Activated CD8-positive, alpha-beta memory T cell treated with anti-CD3 and anti-CD28 coated beads, Interleukin-2, amount 10 ng/mL, durations not matched to agents 7 days and 5 days (primary cell): ENCODE results near the gene G2E3. TPM values are rescaled to one million over a fixed set of nuclear protein-coding genes. Genes with fewer than 3 reads are reported as not detected.
A peak's percentile ranks its signal among the peaks of the same experiment; 100 is the strongest.
"Not testable (repeated sequence)": the region's sequence is repeated elsewhere in the genome, so short reads cannot be mapped to it uniquely, and the experiment has no call there.

Experiments used
- ATAC-seq: fragments of 150-1000 bp; cut with Tn5 transposase; one replicate; pipeline ENCODE4 v1.10.0; 2021; ENCODE audit warnings: moderate library complexity
- CTCF ChIA-PET: fragments of 350-600 bp; sonication (Branson Sonifier 250); formaldehyde crosslinking; loops from one replicate; lab custom pipeline; 2021; ENCODE audit warnings: antibody characterized with exemption; lab: Charles Lee
- DNase-seq: peaks from one replicate; pipeline ENCODE4 v3.0.0-alpha.2; 2020
- H3K27ac Mint-ChIP-seq: one replicate; pipeline ENCODE4 v1.8.0; 2021; ENCODE audit warnings: mild to moderate bottlenecking, mixed read lengths
- H3K27me3 Mint-ChIP-seq: one replicate; pipeline ENCODE4 v1.8.0; 2021; ENCODE audit warnings: mixed read lengths
- H3K36me3 Mint-ChIP-seq: one replicate; pipeline ENCODE4 v1.8.0; 2021; ENCODE audit warnings: mild to moderate bottlenecking, mixed read lengths
- H3K4me1 Mint-ChIP-seq: one replicate; pipeline ENCODE4 v1.8.0; 2021; ENCODE audit warnings: mixed read lengths
- H3K4me3 Mint-ChIP-seq: one replicate; pipeline ENCODE4 v1.8.0; 2021; ENCODE audit warnings: mild to moderate bottlenecking, moderate library complexity, mixed read lengths
- H3K9me3 Mint-ChIP-seq: one replicate; pipeline ENCODE4 v1.8.0; 2022; ENCODE audit warnings: low read depth, mixed read lengths
- total RNA-seq, 2 experiments: library from RNA; stranded (reverse); gene quantifications; one replicate each; pipeline ENCODE4 v1.2.3, GENCODE V29; 2021

Gene G2E3
- total RNA-seq, 2 experiments from 2014 or later: 36.2 to 37.7 TPM

DNA sequence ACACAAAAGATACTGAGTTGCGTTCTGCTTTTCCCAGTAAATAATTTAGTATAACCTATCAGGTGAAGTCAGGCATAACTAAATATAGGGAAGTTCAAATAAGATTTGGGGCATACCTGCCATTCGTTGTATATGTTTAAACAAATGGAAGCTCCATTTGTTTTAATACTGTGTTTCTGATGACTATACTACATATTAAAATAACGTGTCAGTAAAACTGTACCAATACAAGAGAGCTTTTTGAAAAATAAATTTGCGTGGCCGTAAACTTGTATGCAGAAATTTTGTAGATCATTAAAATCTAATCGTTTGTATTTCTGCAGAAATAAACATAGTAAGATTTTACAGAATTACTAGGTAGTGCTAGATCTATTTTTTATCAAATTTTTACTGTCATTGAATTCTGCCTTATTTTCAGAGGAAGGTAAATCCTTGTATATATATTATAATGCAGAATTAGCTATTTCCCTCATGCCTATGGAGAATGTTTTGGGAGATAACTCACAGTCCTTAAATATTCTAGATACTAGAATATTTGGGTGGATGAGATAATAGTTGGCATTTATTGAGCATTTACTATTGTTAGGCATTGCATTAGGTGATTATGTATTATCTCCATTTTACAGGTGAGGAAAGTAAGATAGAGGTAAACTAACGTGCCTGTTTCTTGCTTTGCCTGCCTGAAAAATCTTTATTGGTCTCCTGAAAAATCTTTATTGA, 64.6 kb downstream of the G2E3 start:
- CTCF ChIA-PET: interaction anchor here (1.4 kb wide), 1 partner anchor 584 kb away, joined by 3 read pairs; the partner anchor contains the start of gene HECTD1
- peaks cover 39% of the 10 kb centered on the region for H3K4me1 Mint-ChIP-seq
- ATAC-seq (no peak), DNase-seq (no peak)
- no peaks in the 10 kb centered on the region for H3K9me3 Mint-ChIP-seq
- peak overlapping the region; percentile 83 for H3K4me3 Mint-ChIP-seq
- no peak overlapping the region for H3K27ac Mint-ChIP-seq
- H3K36me3 Mint-ChIP-seq: peaks cover 21% of the 10 kb centered on the region
- H3K27me3 Mint-ChIP-seq: no peaks in the 10 kb centered on the region

DNA sequence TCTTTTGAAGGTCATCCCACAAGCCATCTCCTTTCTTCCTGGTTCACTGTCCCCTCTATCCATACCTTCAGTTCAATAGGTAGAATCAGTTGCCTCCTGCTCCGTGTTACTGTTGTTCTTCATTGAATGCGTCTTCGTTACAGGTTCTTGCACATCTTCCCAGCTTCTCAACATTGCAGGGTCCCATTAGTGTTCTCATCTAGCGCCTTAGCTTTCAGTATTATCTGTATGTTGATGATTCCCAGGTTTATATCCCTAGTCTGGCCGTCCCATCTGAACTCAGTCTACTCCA, 65.1 kb downstream of the G2E3 start:
- H3K27ac Mint-ChIP-seq: no peak overlapping the region
- H3K9me3 Mint-ChIP-seq: no peaks in the 10 kb centered on the region
- ATAC-seq: no peak
- no peak for DNase-seq
- peak overlapping the region; percentile 19 for H3K4me3 Mint-ChIP-seq
- CTCF ChIA-PET: no interaction called here
- H3K27me3 Mint-ChIP-seq: no peaks in the 10 kb centered on the region
- peaks cover 22% of the 10 kb centered on the region for H3K36me3 Mint-ChIP-seq
- peaks cover 39% of the 10 kb centered on the region for H3K4me1 Mint-ChIP-seq

DNA sequence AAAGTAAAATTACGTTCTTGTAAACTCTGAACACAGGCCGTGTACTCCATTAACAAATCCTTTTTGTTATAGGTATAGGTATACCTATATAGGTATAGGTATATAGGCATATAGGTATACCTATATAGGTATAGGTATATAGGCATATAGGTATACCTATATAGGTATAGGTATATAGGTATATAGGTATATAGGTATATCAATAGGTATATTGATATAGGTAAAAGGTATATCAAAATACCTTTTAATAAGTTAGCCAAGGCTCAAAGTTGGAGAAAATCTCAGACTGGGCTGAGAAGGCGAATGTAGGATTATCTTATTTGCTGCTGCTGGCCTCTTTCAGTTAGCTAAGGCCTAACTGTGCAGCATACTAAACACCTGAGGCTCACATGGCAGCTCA, 66.6 kb downstream of the G2E3 start:
- peaks cover 22% of the 10 kb centered on the region for H3K36me3 Mint-ChIP-seq
- DNase-seq (no peak), ATAC-seq (no peak)
- no peaks in the 10 kb centered on the region for H3K9me3 Mint-ChIP-seq
- no peaks in the 10 kb centered on the region for H3K27me3 Mint-ChIP-seq
- peaks cover 33% of the 10 kb centered on the region for H3K4me1 Mint-ChIP-seq
- no peak overlapping the region for H3K4me3 Mint-ChIP-seq
- CTCF ChIA-PET: no interaction called here
- H3K27ac Mint-ChIP-seq: no peak overlapping the region

DNA sequence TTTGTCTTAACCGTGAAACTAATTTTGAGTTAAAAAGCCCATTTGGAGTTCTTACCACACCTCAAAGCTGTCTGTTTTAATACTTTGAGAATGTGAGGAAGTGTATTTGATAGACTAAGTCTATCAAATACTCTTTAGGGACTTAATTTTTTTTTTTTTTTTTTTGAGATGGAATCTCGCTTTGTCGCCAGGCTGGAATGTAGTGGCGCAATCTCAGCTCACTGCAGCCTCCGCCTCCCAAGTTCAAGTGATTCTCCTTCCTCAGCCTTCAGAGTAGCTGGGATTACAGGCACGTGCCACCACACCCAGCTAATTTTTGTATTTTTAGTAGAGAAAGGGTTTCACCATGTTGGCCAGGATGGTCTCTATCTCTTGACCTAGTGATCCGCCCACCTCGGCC, 70.5 kb downstream of the G2E3 start:
- CTCF ChIA-PET, H3K27ac Mint-ChIP-seq, H3K27me3 Mint-ChIP-seq, H3K9me3 Mint-ChIP-seq, H3K4me3 Mint-ChIP-seq, ATAC-seq, DNase-seq: not testable (repeated sequence)
- peaks cover 16% of the 10 kb centered on the region for H3K4me1 Mint-ChIP-seq
- H3K36me3 Mint-ChIP-seq: peaks cover 27% of the 10 kb centered on the region

DNA sequence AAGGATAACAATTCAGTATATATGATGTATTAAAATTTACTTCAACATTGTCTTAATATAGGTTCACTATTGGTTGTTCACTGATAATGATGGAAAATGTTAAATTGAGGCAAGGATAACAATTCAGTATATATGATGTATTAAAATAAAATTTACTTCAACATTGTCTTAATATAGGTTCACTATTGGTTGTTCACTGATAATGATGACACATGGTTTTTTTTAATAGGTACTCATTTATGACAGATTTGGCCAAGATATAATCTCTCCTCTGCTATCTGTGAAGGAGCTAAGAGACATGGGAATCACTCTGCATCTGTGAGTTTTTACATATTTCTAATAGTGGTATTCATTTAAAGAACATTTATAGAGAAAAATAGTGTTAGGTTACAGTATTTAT, 71.3 kb downstream of the G2E3 start:
- Mint-ChIP-seq H3K27ac (no peak overlapping the region), H3K4me1 (peaks cover 9% of the 10 kb centered on the region), H3K36me3 (peaks cover 26% of the 10 kb centered on the region), H3K27me3 (no peaks in the 10 kb centered on the region), H3K9me3 (no peaks in the 10 kb centered on the region), H3K4me3 (no peak overlapping the region)
- ATAC-seq: no peak
- no peak for DNase-seq
- CTCF ChIA-PET: no interaction called here

DNA sequence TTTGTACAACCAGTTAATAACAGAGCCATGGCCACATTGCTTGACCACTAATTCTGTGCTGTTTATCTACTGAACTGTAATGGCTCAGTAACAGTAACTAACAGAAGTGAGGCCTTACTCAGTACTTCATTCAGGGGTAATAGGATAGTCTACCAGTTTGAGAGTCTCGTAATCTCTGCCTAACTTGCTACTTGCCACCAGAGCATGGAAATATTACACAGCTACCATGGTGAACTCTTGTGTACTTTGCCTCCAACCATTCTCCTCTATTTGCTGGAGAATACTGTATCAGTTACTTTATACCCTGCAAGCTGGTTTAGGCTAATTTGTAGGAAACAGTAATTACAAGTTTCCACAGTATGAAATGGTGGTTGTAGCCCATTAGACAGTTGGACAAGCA, 73.8 kb downstream of the G2E3 start:
- H3K4me3 Mint-ChIP-seq: no peak overlapping the region
- peaks cover 2% of the 10 kb centered on the region for H3K4me1 Mint-ChIP-seq
- no peaks in the 10 kb centered on the region for H3K9me3 Mint-ChIP-seq
- CTCF ChIA-PET: no interaction called here
- ATAC-seq (no peak), DNase-seq (no peak)
- no peak overlapping the region for H3K27ac Mint-ChIP-seq
- peaks cover 38% of the 10 kb centered on the region for H3K36me3 Mint-ChIP-seq
- H3K27me3 Mint-ChIP-seq: no peaks in the 10 kb centered on the region

DNA sequence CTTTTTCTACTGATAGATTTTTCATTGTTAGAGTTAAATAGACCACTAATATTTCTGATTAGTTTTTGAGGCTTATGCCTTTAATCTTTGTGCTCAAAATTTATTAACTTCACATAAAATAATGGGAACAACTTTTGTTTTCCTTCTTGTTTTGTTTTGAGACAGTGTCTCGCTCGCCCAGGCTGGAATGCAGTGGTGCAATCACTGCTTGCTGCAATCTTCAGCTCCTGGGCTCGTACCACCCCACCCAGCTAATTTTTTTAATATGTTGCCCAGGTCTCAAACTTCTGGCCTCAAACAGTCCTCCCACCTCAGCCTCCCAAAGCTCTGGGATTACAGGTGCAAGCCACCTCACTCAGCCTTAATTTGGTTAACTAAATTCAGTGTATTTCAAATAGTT, 80.0 kb downstream of the G2E3 start:
- Mint-ChIP-seq H3K27me3 (no peaks in the 10 kb centered on the region), H3K4me1 (no peaks in the 10 kb centered on the region), H3K9me3 (no peaks in the 10 kb centered on the region), H3K4me3 (no peak overlapping the region), H3K36me3 (peaks cover 42% of the 10 kb centered on the region), H3K27ac (no peak overlapping the region)
- ATAC-seq (no peak), DNase-seq (no peak)
- CTCF ChIA-PET: no interaction called here

DNA sequence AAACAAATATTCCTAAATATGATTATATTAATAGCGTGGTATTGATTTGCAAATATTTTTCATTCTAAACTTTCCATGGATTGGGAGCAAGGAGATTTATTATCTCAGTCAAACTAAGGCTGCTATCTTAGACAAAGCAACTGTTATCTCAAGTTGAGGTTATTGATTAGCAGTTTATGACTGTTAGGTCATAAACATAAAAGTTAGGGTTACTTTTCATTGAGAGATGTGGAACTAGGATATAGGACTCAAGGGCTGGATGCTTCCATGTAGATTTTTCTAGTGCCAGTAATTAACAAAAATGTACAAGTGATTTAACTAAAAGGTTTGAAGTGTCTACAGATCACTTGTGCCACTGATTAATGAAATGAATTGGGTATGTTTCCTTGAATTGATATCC, 82.2 kb downstream of the G2E3 start:
- ATAC-seq: no peak
- CTCF ChIA-PET: no interaction called here
- Mint-ChIP-seq H3K4me1 (no peaks in the 10 kb centered on the region), H3K27me3 (no peaks in the 10 kb centered on the region), H3K4me3 (no peak overlapping the region), H3K36me3 (peaks cover 50% of the 10 kb centered on the region), H3K27ac (no peak overlapping the region), H3K9me3 (peaks cover 7% of the 10 kb centered on the region)
- DNase-seq: no peak

DNA sequence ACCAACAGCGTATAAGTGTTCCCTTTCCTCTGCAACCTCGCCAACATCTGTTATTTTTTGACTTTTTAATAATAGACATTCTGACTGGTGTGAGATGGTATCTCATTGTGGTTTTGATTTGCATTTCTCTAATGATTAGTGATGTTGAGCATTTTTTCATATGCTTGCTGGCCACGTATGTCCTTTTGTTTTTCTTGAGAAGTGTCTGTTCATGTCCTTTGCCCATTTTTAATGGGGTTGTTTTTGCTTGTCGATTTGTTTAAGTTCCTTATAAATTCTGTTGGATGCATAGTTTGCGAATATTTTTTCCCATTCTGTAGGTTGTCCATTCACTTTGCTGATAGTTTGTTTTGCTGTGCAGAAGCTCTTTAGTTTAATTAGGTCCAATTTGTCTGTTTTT, 85.5 kb downstream of the G2E3 start:
- H3K27me3 Mint-ChIP-seq: not testable (repeated sequence)

DNA sequence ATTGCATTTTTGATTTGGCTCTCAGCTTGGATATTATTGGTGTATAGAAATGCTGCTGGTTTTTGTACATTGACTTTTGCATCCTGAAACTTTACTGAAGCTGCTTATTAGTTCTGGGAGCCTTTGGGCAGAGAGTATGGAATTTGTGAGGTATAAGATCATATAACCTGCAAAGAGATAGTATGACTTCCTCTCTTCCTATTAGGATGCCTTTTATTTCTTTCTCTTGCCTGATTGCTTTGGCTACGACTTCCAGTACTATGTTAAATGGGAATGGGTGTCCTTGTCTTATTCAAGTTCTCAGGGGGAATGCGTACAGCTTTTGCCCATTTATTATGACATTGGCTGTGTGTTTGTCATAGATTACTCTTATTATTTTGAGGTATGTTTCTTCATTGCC, 86.6 kb downstream of the G2E3 start:
- no peak for DNase-seq
- Mint-ChIP-seq H3K27me3 (no peaks in the 10 kb centered on the region), H3K36me3 (peaks cover 42% of the 10 kb centered on the region), H3K9me3 (peaks cover 7% of the 10 kb centered on the region), H3K4me1 (no peaks in the 10 kb centered on the region), H3K4me3 (no peak overlapping the region), H3K27ac (no peak overlapping the region)
- ATAC-seq: no peak
- CTCF ChIA-PET: no interaction called here

More for the DNA sequence above, 85.5 kb downstream of the G2E3 start:
- H3K27ac Mint-ChIP-seq, H3K9me3 Mint-ChIP-seq, H3K4me1 Mint-ChIP-seq, H3K4me3 Mint-ChIP-seq, ATAC-seq, CTCF ChIA-PET, DNase-seq: not testable (repeated sequence)
- peaks cover 42% of the 10 kb centered on the region for H3K36me3 Mint-ChIP-seq

DNA sequence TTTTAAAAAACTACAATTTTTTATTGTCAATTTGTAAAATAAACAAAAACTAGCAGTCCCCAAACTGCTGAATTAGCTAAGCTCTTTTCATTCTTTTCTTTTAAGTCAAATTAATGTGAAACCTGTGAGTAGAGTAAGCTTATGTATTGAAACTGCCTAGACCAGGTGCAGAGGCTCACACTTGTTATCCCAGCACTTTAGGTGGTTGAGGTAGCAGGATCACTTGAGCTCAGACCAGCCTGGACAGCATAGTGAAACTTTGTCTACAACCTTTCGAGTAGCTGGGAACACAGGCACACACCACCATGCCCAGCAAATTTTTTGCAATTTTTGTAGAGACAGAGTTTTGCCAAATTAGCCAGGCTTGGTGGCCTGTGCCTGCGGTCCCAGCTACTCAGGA, 89.5 kb downstream of the G2E3 start:
- CTCF ChIA-PET: no interaction called here
- Mint-ChIP-seq H3K36me3 (peaks cover 40% of the 10 kb centered on the region), H3K4me1 (no peaks in the 10 kb centered on the region), H3K9me3 (peaks cover 7% of the 10 kb centered on the region), H3K4me3 (no peak overlapping the region), H3K27me3 (no peaks in the 10 kb centered on the region), H3K27ac (no peak overlapping the region)
- DNase-seq (no peak), ATAC-seq (no peak)

DNA sequence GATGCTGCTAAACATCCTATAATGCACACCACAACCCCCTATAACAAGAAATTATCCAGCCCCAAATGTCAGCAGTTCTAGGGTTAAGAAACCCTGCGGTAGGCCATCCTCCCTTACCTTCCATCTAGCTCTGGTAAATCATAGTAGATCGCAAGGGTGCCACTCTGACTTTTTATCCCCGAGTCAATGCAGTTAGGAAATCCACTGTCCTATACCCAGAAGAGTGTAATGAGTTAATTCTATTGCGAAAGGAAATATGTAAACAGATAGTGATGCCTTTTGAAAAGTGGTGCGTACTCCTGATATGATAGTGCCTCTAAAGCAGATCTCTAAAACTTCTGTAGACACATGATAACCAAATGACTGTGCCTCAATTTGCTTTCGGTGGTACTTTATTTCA, 93.0 kb downstream of the G2E3 start:
- CTCF ChIA-PET: interaction anchor here (0.9 kb wide), 1 partner anchor 31 kb away, joined by 3 read pairs; no protein-coding TSS in a partner anchor
- peaks cover 11% of the 10 kb centered on the region for H3K36me3 Mint-ChIP-seq
- no peak overlapping the region for H3K27ac Mint-ChIP-seq
- H3K4me3 Mint-ChIP-seq: no peak overlapping the region
- H3K4me1 Mint-ChIP-seq: no peaks in the 10 kb centered on the region
- ATAC-seq (no peak), DNase-seq (no peak)
- H3K27me3 Mint-ChIP-seq: no peaks in the 10 kb centered on the region
- H3K9me3 Mint-ChIP-seq: no peaks in the 10 kb centered on the region

DNA sequence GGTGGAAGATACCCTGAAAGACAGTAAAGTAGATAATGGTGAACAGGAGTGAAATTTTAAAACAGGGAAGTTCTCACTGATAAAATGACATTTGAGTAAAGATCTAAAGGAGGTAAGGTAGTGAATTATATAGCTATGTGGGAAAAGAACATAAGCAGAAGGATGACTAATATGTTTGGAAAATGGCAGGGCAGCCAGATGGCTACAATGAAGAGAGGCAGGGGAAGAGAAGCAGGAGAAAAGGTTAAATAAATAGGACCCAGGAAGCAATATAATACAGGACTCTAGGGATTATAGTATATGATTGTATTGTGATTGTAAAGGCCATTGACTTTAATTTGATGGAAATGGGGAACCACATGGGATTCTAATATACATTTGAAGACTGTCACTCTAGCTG, 96.2 kb downstream of the G2E3 start:
- no peak for DNase-seq
- Mint-ChIP-seq H3K27ac (no peak overlapping the region), H3K36me3 (peaks cover 10% of the 10 kb centered on the region), H3K9me3 (no peaks in the 10 kb centered on the region), H3K27me3 (no peaks in the 10 kb centered on the region), H3K4me1 (no peaks in the 10 kb centered on the region), H3K4me3 (no peak overlapping the region)
- CTCF ChIA-PET: no interaction called here
- ATAC-seq: no peak

DNA sequence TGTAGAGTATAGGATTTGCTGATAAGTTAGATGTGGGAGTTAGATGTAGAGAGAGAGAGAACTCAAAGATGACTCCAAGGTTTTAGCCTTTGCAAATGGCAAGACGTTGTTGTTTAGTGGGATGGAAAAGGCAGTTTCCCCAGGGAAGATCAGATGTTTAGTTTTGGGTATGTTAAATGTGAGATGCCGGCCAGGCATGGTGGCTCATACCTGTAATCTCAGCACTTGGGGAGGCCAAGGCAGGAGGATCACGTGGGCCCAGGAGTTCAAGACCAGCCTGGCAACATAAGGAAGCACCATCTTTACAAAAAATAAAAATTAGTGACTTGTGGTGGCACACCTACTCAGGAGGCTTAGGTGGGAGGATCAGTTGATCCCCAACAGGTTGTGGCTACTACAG, 96.7 kb downstream of the G2E3 start:
- Mint-ChIP-seq H3K27ac (no peak overlapping the region), H3K27me3 (no peaks in the 10 kb centered on the region), H3K9me3 (no peaks in the 10 kb centered on the region), H3K4me1 (no peaks in the 10 kb centered on the region), H3K36me3 (peaks cover 12% of the 10 kb centered on the region), H3K4me3 (no peak overlapping the region)
- no peak for ATAC-seq
- CTCF ChIA-PET: no interaction called here
- no peak for DNase-seq
